ENCODE measurements around the gene HOXC10. TPM values are rescaled to one million over a fixed set of nuclear protein-coding genes. Genes with fewer than 3 reads are reported as not detected.

The HOXC10 gene
- total RNA-seq, 4 donors from 2014 or later = not detected

DNA sequence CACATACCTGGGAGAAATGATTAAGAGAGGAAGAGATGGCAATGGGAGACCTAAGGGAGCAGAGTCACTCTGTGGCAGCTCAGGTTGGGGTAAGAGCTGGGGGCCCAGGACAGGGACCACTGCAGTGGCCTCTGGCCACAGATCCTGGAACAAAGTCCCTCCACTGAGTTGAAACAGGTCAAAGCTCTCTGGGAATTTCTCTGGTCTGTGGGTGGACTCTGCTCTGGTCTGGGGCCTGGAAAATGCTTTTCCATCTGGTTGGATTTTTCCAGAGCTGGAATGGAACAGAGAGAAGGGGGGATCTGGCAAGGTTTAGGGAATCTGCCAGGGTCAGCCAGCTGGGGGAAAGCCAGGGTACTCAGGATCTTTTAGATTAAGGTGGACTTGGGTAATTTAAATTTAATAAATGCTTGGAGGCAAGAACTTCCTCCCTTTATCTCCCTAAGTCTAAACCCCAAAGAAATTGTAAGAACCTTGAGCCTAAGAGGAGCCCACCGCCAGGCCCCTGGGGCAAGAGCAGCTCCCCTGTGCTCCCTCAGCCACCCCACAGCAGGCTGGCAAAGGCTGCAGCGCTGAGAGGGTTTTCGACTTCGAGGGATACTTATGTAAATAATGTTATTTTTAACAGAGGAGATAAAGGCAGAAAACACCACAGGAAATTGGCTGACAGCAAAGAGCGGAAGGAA is 3.7 kb downstream of the HOXC10 start:
- Histone ChIP-seq H3K36me3 (no peaks in the 10 kb centered on the region), H3K27ac (no peak overlapping the region), H3K4me1 (peaks cover 7 to 22% (median 13%) of the 10 kb centered on the region in 4 donors), H3K27me3 (peaks cover 100% of the 10 kb centered on the region), H3K4me3 (no peak overlapping the region), H3K9me3 (no peaks in the 10 kb centered on the region)
- DNase-seq = no peak
- intact Hi-C loops (cut with DNase I; ENCODE audit: low total_unique reads) (no loop called here), in situ Hi-C loops (cut with MboI; ENCODE audit: low pct_ligation_motif_present in 1 of 4, low pct_unique_long_range_greater_than_20kb in 1 of 4, low sequenced_read_pairs in 3 of 4) (loop anchor here in 1 of 4 donors (25.0 kb wide), 1 partner anchor 201 kb away; no protein-coding TSS in a partner anchor)
- TF ChIP-seq EP300 (IDR thresholded peaks at IDR 0.05; ENCODE audit: low read depth) (no peak), POLR2A (IDR thresholded peaks at IDR 0.05) (no peak), POLR2AphosphoS5 (IDR thresholded peaks at IDR 0.05) (no peak)
- 0 to 24% methylated on average over 1 to 5 of the region's 5 CpGs for WGBS, 2 donors (ENCODE audit: low coverage in 1 of 2)

DNA sequence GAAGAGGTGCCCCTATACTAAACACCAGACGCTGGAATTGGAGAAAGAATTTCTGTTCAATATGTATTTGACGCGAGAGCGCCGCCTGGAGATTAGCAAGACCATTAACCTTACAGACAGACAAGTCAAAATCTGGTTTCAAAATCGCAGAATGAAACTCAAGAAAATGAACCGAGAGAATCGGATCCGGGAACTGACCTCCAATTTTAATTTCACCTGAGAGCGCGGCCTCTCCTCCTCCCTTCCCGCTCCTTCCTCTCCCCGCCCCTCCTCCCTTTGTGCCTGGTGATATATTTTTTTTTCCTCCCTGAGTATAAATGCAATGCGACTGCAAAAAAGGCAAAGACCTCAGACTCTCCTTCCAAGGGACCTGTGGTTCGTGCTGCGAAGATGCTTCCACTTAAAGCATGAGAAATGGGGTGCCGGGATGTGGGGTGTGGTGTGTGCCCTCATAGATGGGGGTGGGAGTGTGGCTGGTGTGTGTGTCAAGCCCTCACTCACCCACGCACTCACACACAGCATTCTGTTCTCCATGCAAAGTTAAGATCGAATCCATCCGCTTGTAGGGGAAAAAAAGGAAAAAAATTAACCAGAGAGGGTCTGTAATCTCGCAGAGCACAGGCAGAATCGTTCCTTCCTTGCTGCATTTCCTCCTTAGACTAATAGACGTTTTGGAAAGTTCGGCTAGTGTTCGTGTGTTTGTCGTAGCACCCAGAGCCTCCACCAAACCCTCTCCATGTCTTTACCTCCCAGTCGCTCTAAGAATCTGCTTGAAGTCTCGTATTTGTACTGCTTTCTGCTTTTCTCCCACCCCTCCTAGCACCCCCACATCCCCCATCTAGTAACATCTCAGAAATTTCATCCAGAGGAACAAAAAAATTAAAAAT is 4.5 kb downstream of the HOXC10 start:
- TF ChIP-seq POLR2AphosphoS5 (IDR thresholded peaks at IDR 0.05) = no peak
- TF ChIP-seq, protein P1, sequence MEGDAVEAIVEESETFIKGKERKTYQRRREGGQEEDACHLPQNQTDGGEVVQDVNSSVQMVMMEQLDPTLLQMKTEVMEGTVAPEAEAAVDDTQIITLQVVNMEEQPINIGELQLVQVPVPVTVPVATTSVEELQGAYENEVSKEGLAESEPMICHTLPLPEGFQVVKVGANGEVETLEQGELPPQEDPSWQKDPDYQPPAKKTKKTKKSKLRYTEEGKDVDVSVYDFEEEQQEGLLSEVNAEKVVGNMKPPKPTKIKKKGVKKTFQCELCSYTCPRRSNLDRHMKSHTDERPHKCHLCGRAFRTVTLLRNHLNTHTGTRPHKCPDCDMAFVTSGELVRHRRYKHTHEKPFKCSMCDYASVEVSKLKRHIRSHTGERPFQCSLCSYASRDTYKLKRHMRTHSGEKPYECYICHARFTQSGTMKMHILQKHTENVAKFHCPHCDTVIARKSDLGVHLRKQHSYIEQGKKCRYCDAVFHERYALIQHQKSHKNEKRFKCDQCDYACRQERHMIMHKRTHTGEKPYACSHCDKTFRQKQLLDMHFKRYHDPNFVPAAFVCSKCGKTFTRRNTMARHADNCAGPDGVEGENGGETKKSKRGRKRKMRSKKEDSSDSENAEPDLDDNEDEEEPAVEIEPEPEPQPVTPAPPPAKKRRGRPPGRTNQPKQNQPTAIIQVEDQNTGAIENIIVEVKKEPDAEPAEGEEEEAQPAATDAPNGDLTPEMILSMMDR (IDR thresholded peaks at IDR 0.05) = peak in 4 of 5 experiments; percentile 24 to 26 (median 25)
- peaks cover 100% of the 10 kb centered on the region for H3K27me3 ChIP-seq
- peaks cover 10 to 28% (median 19%) of the 10 kb centered on the region in 4 donors for H3K4me1 ChIP-seq
- no peaks in the 10 kb centered on the region for H3K36me3 ChIP-seq
- in situ Hi-C loops (cut with MboI; ENCODE audit: low pct_ligation_motif_present in 1 of 4, low pct_unique_long_range_greater_than_20kb in 1 of 4, low sequenced_read_pairs in 3 of 4) = loop anchor here in 1 of 4 donors (25.0 kb wide), 1 partner anchor 202 kb away; no protein-coding TSS in a partner anchor
- H3K27ac ChIP-seq = no peak overlapping the region
- H3K9me3 ChIP-seq = no peaks in the 10 kb centered on the region
- intact Hi-C loops (cut with DNase I; ENCODE audit: low total_unique reads) = no loop called here
- DNase-seq = no peak
- WGBS, 2 donors (ENCODE audit: low coverage in 1 of 2) = 3 to 8% methylated on average over 24 to 28 of the region's 28 CpGs
- no peak overlapping the region for H3K4me3 ChIP-seq

DNA sequence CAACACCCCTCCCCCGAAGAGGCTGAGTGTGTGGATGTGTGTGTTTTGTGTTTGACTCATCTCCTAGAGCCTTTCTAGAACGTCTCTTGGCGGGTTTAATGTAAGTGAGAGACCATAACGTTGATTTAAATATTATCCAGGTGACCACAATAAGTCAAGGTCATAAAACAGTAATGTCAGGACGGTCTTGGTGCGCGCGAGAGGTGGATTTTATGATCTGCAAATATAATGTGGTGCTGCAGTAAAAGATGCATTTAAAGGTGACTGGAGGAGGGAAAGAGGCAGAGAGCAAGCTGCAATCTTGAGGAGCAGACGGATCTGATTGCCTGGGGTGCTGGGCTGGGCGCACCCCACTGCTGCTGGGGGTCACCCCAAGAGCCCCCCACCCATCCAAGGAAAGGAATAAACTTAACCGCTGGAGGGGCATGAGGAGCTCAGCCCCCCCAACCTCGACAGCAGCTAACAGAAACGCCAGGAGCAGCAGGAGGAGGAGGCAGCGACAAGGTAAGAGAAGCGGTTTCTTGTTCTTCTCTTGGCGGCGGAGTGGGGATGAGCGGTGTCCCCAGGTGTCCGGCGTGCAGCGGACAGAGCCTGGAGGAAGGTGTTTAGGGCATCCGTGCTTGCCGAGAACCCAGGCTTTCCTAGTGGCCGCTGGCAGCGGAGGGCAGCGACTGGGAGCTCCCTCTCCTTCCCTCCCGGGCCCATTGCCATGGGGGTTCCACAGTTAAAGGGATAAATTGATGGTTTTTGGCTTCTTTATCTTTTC is 5.5 kb downstream of the HOXC10 start:
- TF ChIP-seq POLR2A (IDR thresholded peaks at IDR 0.05) = no peak
- TF ChIP-seq, protein P1 (IDR thresholded peaks at IDR 0.05) = no peak
- no peak for TF ChIP-seq EP300 (IDR thresholded peaks at IDR 0.05; ENCODE audit: low read depth)
- TF ChIP-seq POLR2AphosphoS5 (IDR thresholded peaks at IDR 0.05) = no peak
- in situ Hi-C loops (cut with MboI; ENCODE audit: low pct_ligation_motif_present in 1 of 4, low pct_unique_long_range_greater_than_20kb in 1 of 4, low sequenced_read_pairs in 3 of 4) (loop anchor here in 1 of 4 donors (25.0 kb wide), 1 partner anchor 203 kb away; no protein-coding TSS in a partner anchor), intact Hi-C loops (cut with DNase I; ENCODE audit: low total_unique reads) (no loop called here)
- H3K27ac ChIP-seq = no peak overlapping the region
- H3K4me3 ChIP-seq = no peak overlapping the region
- DNase-seq = no peak
- H3K36me3 ChIP-seq = no peaks in the 10 kb centered on the region
- H3K4me1 ChIP-seq = peaks cover 18 to 29% (median 24%) of the 10 kb centered on the region in 4 donors
- H3K27me3 ChIP-seq = peaks cover 100% of the 10 kb centered on the region
- H3K9me3 ChIP-seq = no peaks in the 10 kb centered on the region
- WGBS, 2 donors (ENCODE audit: low coverage in 1 of 2) = 4 to 17% methylated on average over 6 to 26 of the region's 27 CpGs

DNA sequence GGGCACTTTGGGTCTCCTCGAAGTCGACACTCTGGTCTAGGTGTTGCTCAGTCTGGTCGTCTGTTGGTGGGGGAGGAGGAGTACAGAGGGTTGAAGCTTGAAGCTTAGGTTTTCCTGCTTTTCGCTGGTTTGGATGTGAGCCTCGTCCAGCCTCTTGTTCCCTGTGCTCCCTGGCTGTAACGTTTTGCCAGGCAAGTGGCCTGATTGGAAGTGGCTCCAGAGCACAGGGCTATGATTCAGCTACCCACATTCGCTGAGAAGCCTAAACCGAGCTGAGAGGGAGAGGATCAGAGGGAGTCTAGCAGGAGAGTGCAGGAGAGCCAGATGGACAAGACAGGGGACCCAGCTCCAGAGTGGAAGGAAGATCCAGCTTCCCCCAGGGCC is 6.1 kb downstream of the HOXC10 start:
- no peak for DNase-seq
- intact Hi-C loops (cut with DNase I; ENCODE audit: low total_unique reads) = no loop called here
- Histone ChIP-seq H3K9me3 (no peaks in the 10 kb centered on the region), H3K36me3 (no peaks in the 10 kb centered on the region), H3K4me1 (peaks cover 16 to 29% (median 25%) of the 10 kb centered on the region in 4 donors), H3K27ac (no peak overlapping the region), H3K4me3 (no peak overlapping the region), H3K27me3 (peaks cover 100% of the 10 kb centered on the region)
- WGBS, 2 donors (ENCODE audit: low coverage in 1 of 2) = 12% methylated on average over 8 of the region's 8 CpGs; no CpG with 5 or more reads in 1 of the 2 donors
- in situ Hi-C loops (cut with MboI; ENCODE audit: low pct_ligation_motif_present in 1 of 4, low pct_unique_long_range_greater_than_20kb in 1 of 4, low sequenced_read_pairs in 3 of 4) = loop anchor here in 1 of 4 donors (25.0 kb wide), 1 partner anchor 204 kb away; no protein-coding TSS in a partner anchor
- TF ChIP-seq EP300 (IDR thresholded peaks at IDR 0.05; ENCODE audit: low read depth) = no peak
- TF ChIP-seq POLR2A (IDR thresholded peaks at IDR 0.05) = no peak
- TF ChIP-seq POLR2AphosphoS5 (IDR thresholded peaks at IDR 0.05) = no peak
- TF ChIP-seq, protein P1 (IDR thresholded peaks at IDR 0.05) = no peak

Data from transverse colon (tissue), 4 donors.